Psoas muscle (tissue), 8 donors: ENCODE results near the gene NUDT10. TPM values are rescaled to one million over a fixed set of nuclear protein-coding genes. Genes with fewer than 3 reads are reported as not detected.
A peak's percentile ranks its signal among the peaks of the same experiment; 100 is the strongest.
"Not testable (repeated sequence)": the region's sequence is repeated elsewhere in the genome, so short reads cannot be mapped to it uniquely, and the experiment has no call there.

Source experiments
- ATAC-seq, 4 donors: fragments of 200-7000 bp; cut with Tn5 transposase; one replicate each; pipeline ENCODE4 v1.9.1; 2020; ENCODE audit warnings: moderate library complexity in 3 of 4, mild to moderate bottlenecking in 2 of 4
- DNase-seq, 2 donors: peaks; one replicate each; pipeline ENCODE4 v3.0.0-alpha.2; 2020
- H3K27ac ChIP-seq: fragments of 200-600 bp; one replicate; pipeline ENCODE4 v1.8.0; 2022
- H3K27me3 ChIP-seq, 3 donors: fragments of 200-600 bp in 1 of 3; one replicate each; pipeline versions ENCODE4 v1.6.1 to v1.8.0; 2013 to 2022; ENCODE audit warnings: low read length in 2 of 3, mild to moderate bottlenecking in 2 of 3, moderate library complexity in 1 of 3; ENCODE audit not compliant: insufficient read depth in 3 of 3
- H3K36me3 ChIP-seq, 2 donors: fragments of 200-600 bp in 1 of 2; one replicate each; pipeline versions ENCODE4 v1.6.1 to v1.8.0; 2013 to 2022; ENCODE audit warnings: low read depth in 1 of 2, mild to moderate bottlenecking in 1 of 2, moderate library complexity in 1 of 2; ENCODE audit not compliant: insufficient read depth in 1 of 2
- H3K4me1 ChIP-seq: fragments of 200-600 bp; one replicate; pipeline ENCODE4 v1.8.0; 2022
- H3K4me3 ChIP-seq: fragments of 200-600 bp; one replicate; pipeline ENCODE4 v1.8.0; 2022; ENCODE audit warnings: mild to moderate bottlenecking
- H3K9me3 ChIP-seq: fragments of 200-600 bp; one replicate; pipeline ENCODE4 v1.8.0; 2022
- CTCF ChIP-seq: fragments of 200-600 bp; IDR thresholded peaks from one replicate; pipeline ENCODE4 v1.8.0; 2022; ENCODE audit warnings: antibody characterized with exemption
- WGBS, 3 donors: extraction: QIAGEN DNeasy Blood & Tissue Kit; methylation state at CpG; one replicate each; pipeline versions ENCODE4 v1.1.6 to v1.1.7; 2013; 5-methylcytosine and 5-hydroxymethylcytosine counted together
- intact Hi-C, 2 donors: fragments of 100-400 bp; cut with DNase I; formaldehyde crosslinking; loops; one replicate each; pipeline versions ENCODE4 v1.11.0 to v1.14.2; 2022
- long read RNA-seq, 2 donors: library from polyadenylated mRNA; unstranded; transcript quantifications; one replicate each; pipeline ENCODE4 v2.0.0, GENCODE V29; 2021
- polyA plus RNA-seq, 3 donors: library from polyadenylated mRNA; stranded (reverse); fragments of 200-250 nt; gene quantifications; one replicate each; pipeline ENCODE4 v1.2.3, GENCODE V29; 2013
- total RNA-seq, 4 donors: library from RNA; stranded (reverse); fragmentation: NEBNext Ultra II Directional in 2 of 4; extraction: Animal tissue kit (Norgen Biotek cat#: 25700) in 2 of 4; gene quantifications; one replicate each; pipeline versions ENCODE4 v1.2.1 to v1.2.4, GENCODE V29; 2021 to 2023
- donor health status: healthy with polysubstance abuse.
- donor health status: DM: no; HTN: no; CAD: no; lungs with moderate emphysema.
- donor health status: Bipolar disorder and iron deficiency.
- donor health status: healthy.
- donor health status: DM: yes; HTN: yes; CAD: no.
- donor health status: DM: no; HTN: no; CAD: no.
- donor health status: DM: no; HTN: no; CAD: no.
- donor health status: DM: yes; HTN: yes; CAD: no.

NUDT10 gene
- total RNA-seq (under 1 TPM in 1 of 4 donors, not detected in 3; 0.22 TPM), polyA plus RNA-seq (under 1 TPM; 0.04 to 0.09 (median 0.06) TPM)
- long read RNA-seq, donor 1 = 0 reads
- long read RNA-seq, donor 2 = 0 reads

DNA sequence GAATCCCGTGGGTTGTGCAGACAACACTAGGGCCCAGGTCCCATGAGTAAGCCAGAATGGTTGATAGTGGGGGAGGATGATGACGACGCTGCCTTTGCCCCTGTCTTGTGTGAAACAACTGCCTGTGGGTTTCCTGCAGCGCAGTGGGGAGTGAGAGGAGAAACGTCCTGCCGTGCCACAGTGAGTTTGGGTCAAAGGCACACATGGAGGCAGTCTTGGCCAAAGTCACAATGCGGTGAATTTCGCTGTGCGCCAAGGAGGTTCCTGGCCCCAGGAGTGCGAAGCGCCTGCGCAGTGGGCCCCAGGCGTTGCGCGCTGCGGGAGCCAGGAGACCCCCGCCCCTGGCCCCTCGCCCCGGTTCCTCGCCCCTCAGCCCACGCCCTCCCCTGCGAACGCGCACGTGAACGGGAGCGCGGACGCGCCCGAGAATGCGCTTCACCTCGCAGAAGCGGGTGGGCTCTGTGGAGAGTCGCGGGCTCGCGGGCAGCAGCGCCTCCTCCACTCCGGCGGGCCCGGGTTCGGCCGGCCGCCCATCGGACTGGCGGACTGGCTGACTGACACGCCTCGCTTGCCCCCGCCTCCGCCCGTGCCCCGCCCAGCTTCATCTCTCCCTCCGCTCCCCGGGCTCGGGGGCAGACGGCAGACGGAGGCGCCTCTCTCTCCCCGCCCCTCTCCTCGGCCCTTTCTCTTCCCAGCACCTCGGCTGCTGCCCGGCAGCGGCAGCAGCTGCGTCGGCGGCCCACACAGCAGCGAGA is at the start of gene NUDT10:
Gene NUDT10, plus strand, starts transcription at position 635 of the 755 bp plus-strand sequence. CDS start 144 bp downstream, outside the sequence.
- 1 to 24% (median 2%) methylated on average over 21 to 60 of the region's 68 CpGs for WGBS, 3 donors
- H3K4me1 ChIP-seq = no peaks in the 10 kb centered on the region
- H3K9me3 ChIP-seq = no peaks in the 10 kb centered on the region
- no peak within 1 kb of the TSS for H3K27ac ChIP-seq
- intact Hi-C loops = no loop called here
- peaks cover 0 to 43% (median 0%) of the 10 kb centered on the region in 3 donors for H3K27me3 ChIP-seq
- peak; percentile 34 to 55 for DNase-seq
- peak in 1 of 4 donors; percentile 51 for ATAC-seq
- TF ChIP-seq CTCF = no peak
- H3K4me3 ChIP-seq = peak within 1 kb of the TSS; percentile 55
- H3K36me3 ChIP-seq = no peaks in the 10 kb centered on the region

DNA sequence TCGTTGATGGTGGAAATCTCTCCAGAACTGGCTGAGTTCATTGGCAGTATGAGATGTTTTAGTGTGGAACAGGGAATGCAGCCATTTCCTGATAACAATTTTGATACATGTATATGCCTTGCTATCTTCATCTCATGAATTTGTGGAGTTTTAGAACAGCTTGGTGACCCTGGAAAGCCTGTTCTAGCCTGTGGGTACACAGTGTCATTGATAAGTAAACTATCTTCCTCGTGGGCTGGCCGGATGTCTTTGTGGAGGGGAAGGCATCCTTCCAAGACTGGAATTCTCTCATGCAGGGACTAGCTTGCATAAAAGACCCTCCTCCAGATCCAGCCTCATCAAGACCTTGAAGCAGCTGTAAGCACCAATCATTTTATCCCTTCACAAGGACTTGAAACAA is 40.2 kb upstream of the NUDT10 start:
- intact Hi-C loops = no loop called here
- no peak for ATAC-seq
- no peak for TF ChIP-seq CTCF
- H3K27me3 ChIP-seq = peaks cover 0 to 10% (median 0%) of the 10 kb centered on the region in 3 donors
- no peak overlapping the region for H3K4me3 ChIP-seq
- no peaks in the 10 kb centered on the region for H3K9me3 ChIP-seq
- H3K4me1 ChIP-seq = no peaks in the 10 kb centered on the region
- WGBS, 3 donors = 35 to 61% (median 44%) methylated on average over 3 of the region's 3 CpGs
- no peak overlapping the region for H3K27ac ChIP-seq
- DNase-seq = no peak
- no peaks in the 10 kb centered on the region for H3K36me3 ChIP-seq

DNA sequence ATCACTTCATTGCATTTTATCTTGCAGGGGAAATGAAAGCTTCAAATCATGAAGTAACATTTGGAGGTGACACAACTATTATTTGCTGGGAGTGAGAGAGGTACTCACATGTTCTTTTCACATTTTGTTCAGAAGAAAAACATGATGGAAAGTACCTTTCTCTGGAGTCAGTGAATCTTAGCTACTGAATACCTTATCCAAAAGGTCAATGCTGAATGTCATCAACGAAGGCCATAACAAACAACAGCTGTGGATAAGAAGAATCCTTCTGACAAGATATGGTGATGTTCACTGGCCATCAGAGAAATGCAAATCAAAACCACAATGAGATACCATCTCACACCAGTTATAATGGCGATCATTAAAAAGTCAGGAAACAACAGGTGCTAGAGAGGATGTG is 36.5 kb upstream of the NUDT10 start:
- intact Hi-C loops = no loop called here
- H3K4me1 ChIP-seq = no peaks in the 10 kb centered on the region
- no peaks in the 10 kb centered on the region for H3K9me3 ChIP-seq
- no peak for DNase-seq
- H3K4me3 ChIP-seq = no peak overlapping the region
- no peak for TF ChIP-seq CTCF
- no peaks in the 10 kb centered on the region for H3K36me3 ChIP-seq
- H3K27ac ChIP-seq = no peak overlapping the region
- H3K27me3 ChIP-seq = peaks cover 0 to under 1% (median 0%) of the 10 kb centered on the region in 3 donors
- WGBS, 3 donors = 77 to 94% (median 89%) methylated on average over 2 of the region's 2 CpGs
- no peak for ATAC-seq

- H3K27ac ChIP-seq = no peak overlapping the region
- no peak for TF ChIP-seq CTCF
- H3K9me3 ChIP-seq = no peaks in the 10 kb centered on the region
- peaks cover 0 to 13% (median 0%) of the 10 kb centered on the region in 3 donors for H3K27me3 ChIP-seq
- no peaks in the 10 kb centered on the region for H3K36me3 ChIP-seq
- DNase-seq (no peak), ATAC-seq (no peak)
- intact Hi-C loops = no loop called here
- H3K4me1 ChIP-seq = no peaks in the 10 kb centered on the region
- 91 to 100% (median 95%) methylated on average over 1 of the region's 1 CpG for WGBS, 3 donors
- H3K4me3 ChIP-seq = no peak overlapping the region
Measured at GRCh38 chrX:51316271-51316670, 16.4 kb upstream of the NUDT10 start.

GRCh38 chrX:51332943-51333785 is 542 bp downstream of the NUDT10 start:
- H3K4me1 ChIP-seq, ATAC-seq, H3K9me3 ChIP-seq, H3K36me3 ChIP-seq, H3K27ac ChIP-seq, DNase-seq, intact Hi-C loops: not testable (repeated sequence)
- Histone ChIP-seq H3K4me3 (peak overlapping the region; percentile 55), H3K27me3 (peaks cover 0 to 43% (median 0%) of the 10 kb centered on the region in 3 donors)
- 0 to 31% (median 2%) methylated on average over 25 to 49 of the region's 56 CpGs for WGBS, 3 donors
